ENCODE results near the gene RIMS3.

Gene RIMS3

GRCh38 chr1:40652979-40653378 lies 12.5 kb downstream of the RIMS3 start:
- DNase-seq, result no peak

- DNase-seq, result no peak
Observed at GRCh38 chr1:40652468-40652867, 13.0 kb downstream of the RIMS3 start.

- no peak for DNase-seq
Observed at GRCh38 chr1:40651138-40651857, 14.2 kb downstream of the RIMS3 start.

- no peak for DNase-seq
Observed at GRCh38 chr1:40650075-40650474, 15.4 kb downstream of the RIMS3 start.

- no peak for DNase-seq
Observed at GRCh38 chr1:40649592-40649930, 15.9 kb downstream of the RIMS3 start.

- no peak for DNase-seq
Observed at GRCh38 chr1:40648928-40649591, 16.4 kb downstream of the RIMS3 start.

- DNase-seq, result no peak
Observed at GRCh38 chr1:40648200-40648599, 17.3 kb downstream of the RIMS3 start.

- no peak for DNase-seq
Observed at GRCh38 chr1:40646315-40646714, 19.2 kb downstream of the RIMS3 start.

- no peak for DNase-seq
Observed at GRCh38 chr1:40645118-40645680, 20.3 kb downstream of the RIMS3 start.

GRCh38 chr1:40641601-40642242 lies 23.8 kb downstream of the RIMS3 start:
- DNase-seq, result no peak

- DNase-seq, result no peak
Observed at GRCh38 chr1:40640314-40641076, 25.0 kb downstream of the RIMS3 start.

- DNase-seq, result no peak
Observed at GRCh38 chr1:40638097-40639036, 27.1 kb downstream of the RIMS3 start.

- no peak for DNase-seq
Observed at GRCh38 chr1:40637470-40638007, 27.9 kb downstream of the RIMS3 start.

- DNase-seq, result no peak
Observed at GRCh38 chr1:40636777-40637176, 28.7 kb downstream of the RIMS3 start.

- no peak for DNase-seq
Observed at GRCh38 chr1:40635763-40636500, 29.6 kb downstream of the RIMS3 start.

- DNase-seq, result no peak
Observed at GRCh38 chr1:40634901-40635655, 30.4 kb downstream of the RIMS3 start.

GRCh38 chr1:40633931-40634376 lies 31.5 kb downstream of the RIMS3 start:
- DNase-seq, result no peak

- no peak for DNase-seq
Observed at GRCh38 chr1:40633523-40633922, 32.0 kb downstream of the RIMS3 start.

GRCh38 chr1:40630488-40631223 lies 34.8 kb downstream of the RIMS3 start:
- DNase-seq, result peak; percentile 23

Measured in CD4-positive, alpha-beta T cell treated with Interleukin-6 for 4 hours (primary cell).